ENCODE results near the gene PTPN9. TPM values are rescaled to one million over a fixed set of nuclear protein-coding genes. Genes with fewer than 3 reads are reported as not detected.

Gene PTPN9
- total and polyA plus RNA-seq, 2 of the 13 experiments (the other 11 are each of a cell fraction or from before 2014, with no cell fraction given), result 16.6 to 19.9 TPM

- TF ChIP-seq ZNF3 (CRISPR knock-in tag; IDR thresholded peaks at IDR 0.05), result no peak
- TF ChIP-seq ZNF17 (CRISPR knock-in tag; IDR thresholded peaks at IDR 0.05), result no peak
- TF ChIP-seq PLRG1 (conservative IDR thresholded peaks at IDR 0.05), result no peak
- peak; percentile 18; the same call in 1 of the 2 replicates for TF ChIP-seq ZBTB26 (CRISPR knock-in tag; IDR thresholded peaks at IDR 0.05; ENCODE audit: borderline replicate concordance)
- TF ChIP-seq RAD21 (CRISPR knock-in tag; IDR thresholded peaks at IDR 0.05), result no peak
- TF ChIP-seq HIVEP1 (CRISPR knock-in tag; IDR thresholded peaks at IDR 0.05), result peak; percentile 42; the same call in 1 of the 2 replicates
- no peak; the same call in 1 of the 2 replicates for TF ChIP-seq ZNF619 (CRISPR knock-in tag; IDR thresholded peaks at IDR 0.05)
- no peak for TF ChIP-seq ZBTB49 (CRISPR knock-in tag; IDR thresholded peaks at IDR 0.05; ENCODE audit: borderline replicate concordance)
- no peak for TF ChIP-seq ZFP90 (CRISPR knock-in tag; IDR thresholded peaks at IDR 0.05; ENCODE audit: borderline replicate concordance)
- peak; percentile 89; the same call in 1 of the 2 replicates for TF ChIP-seq MAZ (IDR thresholded peaks at IDR 0.05; ENCODE audit: borderline replicate concordance, low read depth, low read length)
- TF ChIP-seq MAZ (CRISPR knock-in tag; IDR thresholded peaks at IDR 0.05; ENCODE audit: low read depth), result 0 out of 2 replicates have a peak, but pooled peaks have one; percentile 41
- no peak for TF ChIP-seq JARID2 (CRISPR knock-in tag; IDR thresholded peaks at IDR 0.05; ENCODE audit: insufficient replicate concordance)
- TF ChIP-seq BCL6 (CRISPR knock-in tag; IDR thresholded peaks at IDR 0.05), result no peak
- peak; percentile 99 for TF ChIP-seq PCBP1 (IDR thresholded peaks at IDR 0.05; ENCODE audit: borderline replicate concordance, low read depth, low read length)
- no peak for TF ChIP-seq ASH2L (IDR thresholded peaks at IDR 0.05; ENCODE audit: insufficient read length, low read depth, low read length)
- no peak for TF ChIP-seq ZNF230 (CRISPR knock-in tag; IDR thresholded peaks at IDR 0.05)
- TF ChIP-seq CEBPB (IDR thresholded peaks at IDR 0.05; ENCODE audit: borderline replicate concordance, low read depth, low read length), result no peak
- TF ChIP-seq ZNF614 (CRISPR knock-in tag; IDR thresholded peaks at IDR 0.05; ENCODE audit: borderline replicate concordance), result no peak
- TF ChIP-seq KAT7 (CRISPR knock-in tag; IDR thresholded peaks at IDR 0.05; ENCODE audit: borderline replicate concordance), result no peak
- TF ChIP-seq SP4 (CRISPR knock-in tag; IDR thresholded peaks at IDR 0.05), result peak; percentile 84
- TF ChIP-seq E2F5 (CRISPR knock-in tag; conservative IDR thresholded peaks at IDR 0.05), result peak; percentile 38; the same call in 1 of the 2 replicates
- TF ChIP-seq NCOA2 (CRISPR knock-in tag; IDR thresholded peaks at IDR 0.05), result no peak
- TF ChIP-seq REST (IDR thresholded peaks at IDR 0.05; ENCODE audit: borderline replicate concordance in 1 of 2, low read depth in 1 of 2, low read length in 2 of 2), result no peak
These were observed 127.3 kb downstream of the PTPN9 start, which contains the start of gene SIN3A (continued) for GRCh38 chr15:75451674-75452363.

Data from HepG2 (cell line).